H1 (cell line): ENCODE results near the gene CYTIP. TPM values are rescaled to one million over a fixed set of nuclear protein-coding genes. Genes with fewer than 3 reads are reported as not detected.

Experiments
- CTCF ChIA-PET: fragments of 300-600 bp; sonication (Branson Sonifier 250); formaldehyde crosslinking; loops from one replicate; lab custom pipeline; 2021; ENCODE audit not compliant: partially characterized antibody; lab: Charles Lee
- POLR2A ChIA-PET: fragments of 300-600 bp; sonication (Branson Sonifier 250); formaldehyde crosslinking; loops from one replicate; lab custom pipeline; 2021; ENCODE audit warnings: inconsistent platforms; ENCODE audit not compliant: partially characterized antibody; lab: Charles Lee
- DNase-seq, 2 experiments: peaks; one replicate each; pipeline versions ENCODE4 v3.0.0 to v3.0.0-alpha.2; 2010 to 2022; ENCODE audit warnings: low spot score in 2 of 2, low read depth in 1 of 2, mixed read lengths in 1 of 2
- FAIRE-seq: peaks from 2 replicates; lab custom pipeline; 2011; peaks lifted over from hg19 to GRCh38; lab: Jason Lieb, UNC
- H2AFZ ChIP-seq: 2 replicates; pipeline ENCODE4 v1.8.1; 2012; ENCODE audit warnings: low read length, inconsistent platforms
- H2AK5ac ChIP-seq: 2 replicates; pipeline ENCODE4 v1.6.1; 2013; ENCODE audit warnings: low read depth, low read length
- H2BK120ac ChIP-seq: replicated peaks from 2 replicates; pipeline ENCODE3; 2013; ENCODE audit warnings: low read depth, low read length, inconsistent platforms
- H2BK12ac ChIP-seq: 2 replicates; pipeline ENCODE4 v1.6.1; 2013; ENCODE audit warnings: low read depth, low read length
- H2BK15ac ChIP-seq: 2 replicates; pipeline ENCODE4 v1.6.1; 2013; ENCODE audit warnings: low read length
- H2BK20ac ChIP-seq: 2 replicates; pipeline ENCODE4 v1.6.1; 2013; ENCODE audit warnings: low read length
- H2BK5ac ChIP-seq: 2 replicates; pipeline ENCODE4 v1.6.1; 2013; ENCODE audit warnings: low read depth, low read length
- H3K14ac ChIP-seq: 2 replicates; pipeline ENCODE4 v1.6.1; 2013; ENCODE audit warnings: inconsistent platforms; ENCODE audit not compliant: insufficient read length
- H3K18ac ChIP-seq: 2 replicates; pipeline ENCODE4 v1.6.1; 2013; ENCODE audit warnings: low read length; ENCODE audit errors: extremely low read depth
- H3K23ac ChIP-seq: 2 replicates; pipeline ENCODE4 v1.6.1; 2013; ENCODE audit warnings: inconsistent platforms; ENCODE audit not compliant: insufficient read length
- H3K23me2 ChIP-seq: 2 replicates; pipeline ENCODE4 v1.6.1; 2013; ENCODE audit warnings: low read depth, low read length
- H3K27ac ChIP-seq: 2 replicates; pipeline ENCODE4 v1.6.1; 2011; ENCODE audit warnings: low read depth, low read length, inconsistent platforms
- H3K27me3 ChIP-seq, 4 experiments: replicated peaks in 1 of 4; 1 replicate in 1 of 4; 2 replicates in 3 of 4; pipeline versions ENCODE4 v1.6.1 to v1.8.1; 2011 to 2013; ENCODE audit warnings: low read length in 3 of 4, mild to moderate bottlenecking in 3 of 4, inconsistent platforms in 2 of 4, mixed read lengths in 2 of 4, moderate library complexity in 1 of 4; ENCODE audit not compliant: control insufficient read depth in 3 of 4, insufficient read depth in 3 of 4; ENCODE audit errors: extremely low read depth in 1 of 4
- H3K36me3 ChIP-seq, 4 experiments: 2 replicates each; pipeline versions ENCODE4 v1.6.1 to v1.8.1; 2011 to 2013; ENCODE audit warnings: mild to moderate bottlenecking in 4 of 4, low read length in 3 of 4, moderate library complexity in 2 of 4, control low read depth in 1 of 4, inconsistent platforms in 1 of 4; ENCODE audit not compliant: insufficient read depth in 4 of 4, control insufficient read depth in 2 of 4
- H3K4ac ChIP-seq: replicated peaks from 2 replicates; pipeline ENCODE3; 2013; ENCODE audit warnings: low read length, low read depth, mixed read lengths, inconsistent platforms; ENCODE audit not compliant: insufficient read length
- H3K4me1 ChIP-seq, 4 experiments: replicated peaks in 1 of 4; 1 replicate in 1 of 4; 2 replicates in 3 of 4; pipeline versions ENCODE4 v1.6.1 to v1.8.1; 2011 to 2013; ENCODE audit warnings: low read length in 3 of 4, inconsistent platforms in 2 of 4, mixed read lengths in 1 of 4; ENCODE audit not compliant: insufficient read depth in 4 of 4, control insufficient read depth in 3 of 4
- H3K4me2 ChIP-seq, 2 experiments: 2 replicates each; pipeline versions ENCODE4 v1.6.1 to v1.8.1; 2011 to 2013; ENCODE audit warnings: low read depth in 2 of 2, low read length in 2 of 2, control low read depth in 1 of 2, inconsistent platforms in 1 of 2, mild to moderate bottlenecking in 1 of 2; ENCODE audit not compliant: insufficient read depth in 1 of 2
- H3K4me3 ChIP-seq, 4 experiments: fragments of 200-600, 300-600 bp in 1 of 4; sonication (generic), shearing (Covaris generic), sonication (Bioruptor Twin) in 1 of 4; 2 replicates each; pipeline versions ENCODE4 v1.5.1 to v1.8.1; 2011 to 2016; ENCODE audit warnings: low read length in 4 of 4, low read depth in 3 of 4, control low read depth in 2 of 4, inconsistent platforms in 2 of 4, mild to moderate bottlenecking in 2 of 4, mixed read lengths in 1 of 4, moderate library complexity in 1 of 4; ENCODE audit not compliant: insufficient read depth in 2 of 4; ENCODE audit errors: extremely low read depth in 1 of 4
- H3K56ac ChIP-seq: replicated peaks from 2 replicates; pipeline ENCODE3; 2013; ENCODE audit warnings: low read depth, mild to moderate bottlenecking, mixed read lengths, low read length, inconsistent platforms; ENCODE audit not compliant: insufficient read length
- H3K79me1 ChIP-seq: 2 replicates; pipeline ENCODE4 v1.6.1; 2013; ENCODE audit warnings: low read depth, low read length, control low read depth
- H3K79me2 ChIP-seq, 2 experiments: 2 replicates each; pipeline versions ENCODE4 v1.6.1 to v1.8.1; 2012 to 2013; ENCODE audit warnings: low read length in 2 of 2, mild to moderate bottlenecking in 2 of 2, inconsistent platforms in 1 of 2; ENCODE audit not compliant: insufficient read depth in 2 of 2, control insufficient read depth in 1 of 2
- H3K9ac ChIP-seq, 4 experiments: replicated peaks in 1 of 4; 1 replicate in 1 of 4; 2 replicates in 3 of 4; pipeline versions ENCODE4 v1.6.1 to v1.8.1; 2011 to 2013; ENCODE audit warnings: low read depth in 3 of 4, low read length in 3 of 4, control low read depth in 2 of 4, mild to moderate bottlenecking in 2 of 4, moderate library complexity in 2 of 4, inconsistent platforms in 1 of 4; ENCODE audit errors: extremely low read depth in 1 of 4
- H3K9me3 ChIP-seq, 2 experiments: 2 replicates each; pipeline versions ENCODE4 v1.6.1 to v1.8.1; 2012 to 2013; ENCODE audit warnings: mild to moderate bottlenecking in 2 of 2, moderate library complexity in 2 of 2, control low read depth in 1 of 2, inconsistent platforms in 1 of 2, low read depth in 1 of 2, low read length in 1 of 2, mixed read lengths in 1 of 2; ENCODE audit not compliant: insufficient read depth in 2 of 2
- H4K20me1 ChIP-seq, 2 experiments: replicated peaks in 1 of 2; 2 replicates each; pipeline versions ENCODE3 to v1.8.1; 2011 to 2013; ENCODE audit warnings: inconsistent platforms in 2 of 2, low read length in 2 of 2, mild to moderate bottlenecking in 1 of 2; ENCODE audit not compliant: insufficient read depth in 2 of 2, control insufficient read depth in 1 of 2
- H4K5ac ChIP-seq: 2 replicates; pipeline ENCODE4 v1.6.1; 2013; ENCODE audit warnings: low read length, low read depth, mixed read lengths, inconsistent platforms; ENCODE audit not compliant: insufficient read length
- H4K8ac ChIP-seq: 2 replicates; pipeline ENCODE4 v1.8.0; 2013; ENCODE audit warnings: mild to moderate bottlenecking, moderate library complexity, low read length, inconsistent platforms; ENCODE audit not compliant: insufficient read depth; ENCODE audit errors: extremely low read depth
- H4K91ac ChIP-seq: replicated peaks from 2 replicates; pipeline ENCODE3; 2013; ENCODE audit warnings: low read length, mixed read lengths, inconsistent platforms; ENCODE audit not compliant: insufficient read length
- ATF3 ChIP-seq: IDR thresholded peaks from 2 replicates; pipeline ENCODE4 v1.6.1; 2011; ENCODE audit warnings: low read depth, mild to moderate bottlenecking, low read length; ENCODE audit not compliant: insufficient read depth
- BRCA1 ChIP-seq: IDR thresholded peaks from 2 replicates; pipeline ENCODE4 v1.6.1; 2012; ENCODE audit warnings: low read depth, low read length, improper control_type of control experiment
- CBX8 ChIP-seq: fragments of 300-800, 300-1000 bp; sonication (generic); IDR thresholded peaks from 2 replicates; pipeline ENCODE4 v1.7.1; 2016; ENCODE audit warnings: low read depth, low read length, borderline replicate concordance
- EGR1 ChIP-seq: IDR thresholded peaks from 2 replicates; pipeline ENCODE4 v1.6.1; 2011; ENCODE audit warnings: low read depth, low read length, borderline replicate concordance
- POU5F1 ChIP-seq: IDR thresholded peaks from 2 replicates; pipeline ENCODE4 v1.6.1; 2011; ENCODE audit warnings: low read depth, mild to moderate bottlenecking, low read length, moderate library complexity
- SRF ChIP-seq: IDR thresholded peaks from 2 replicates; pipeline ENCODE4 v1.6.1; 2011; ENCODE audit warnings: mild to moderate bottlenecking, low read depth, low read length, moderate library complexity
- YY1 ChIP-seq: IDR thresholded peaks from 2 replicates; pipeline ENCODE4 v1.6.1; 2011; ENCODE audit warnings: low read depth, mild to moderate bottlenecking, low read length
- ZNF274 ChIP-seq: IDR thresholded peaks from 2 replicates; pipeline ENCODE4 v1.7.0; 2012; ENCODE audit warnings: low read length, borderline replicate concordance; ENCODE audit errors: extremely low read depth
- polyA plus RNA-seq, 7 experiments: library from polyadenylated mRNA; depleted of rRNA in 3 of 7; stranded (reverse) in 5 of 7; unstranded in 2 of 7; fragments of >200 nt in 5 of 7; fragments of 200-250 nt in 2 of 7; gene quantifications; 1 replicate in 5 of 7; 2 replicates in 1 of 7; 4 replicates in 1 of 7; pipeline versions ENCODE4 v1.2.1 to v1.2.3, GENCODE V29; 2011 to 2013; ENCODE audit warnings: missing spikeins in 2 of 7, mixed read lengths in 2 of 7
- total RNA-seq: library from RNA; stranded (reverse); fragmentation: NEBNext Ultra II Directional; extraction: Animal tissue kit (Norgen Biotek cat#: 25700); gene quantifications from 2 replicates; pipeline ENCODE4 v1.2.1, GENCODE V29; 2021

The CYTIP gene
- total and polyA plus RNA-seq, 2 of the 8 experiments (the other 6 are each of a cell fraction or from before 2014, with no cell fraction given): 0.12 TPM; not detected in 1

GRCh38 chr2:157443090-157443489 lies 799 bp downstream of the CYTIP start:
- Histone ChIP-seq H2BK15ac (no peak overlapping the region), H2BK5ac (no peak overlapping the region), H3K27me3 (no peaks in the 10 kb centered on the region), H3K4me3 (no peak overlapping the region), H3K4me1 (no peaks in the 10 kb centered on the region), H3K79me2 (no peaks in the 10 kb centered on the region), H3K23ac (no peak overlapping the region), H4K20me1 (no peaks in the 10 kb centered on the region), H2AFZ (no peak overlapping the region), H4K91ac (no peak overlapping the region), H2BK20ac (no peak overlapping the region), H3K79me1 (no peaks in the 10 kb centered on the region), H3K36me3 (no peaks in the 10 kb centered on the region), H3K4me2 (no peak overlapping the region), H2BK120ac (no peak overlapping the region), H2AK5ac (no peak overlapping the region), H3K56ac (no peak overlapping the region), H3K14ac (no peak overlapping the region), H2BK12ac (no peak overlapping the region), H3K9ac (no peak overlapping the region), H3K9me3 (no peaks in the 10 kb centered on the region), H3K23me2 (no peaks in the 10 kb centered on the region; the same call in 1 of the 2 replicates), H3K4ac (no peak overlapping the region), H4K5ac (no peak overlapping the region), H3K18ac (no peak overlapping the region), H3K27ac (no peak overlapping the region), H4K8ac (no peak overlapping the region)
- TF ChIP-seq EGR1 (no peak), POU5F1 (no peak), SRF (no peak), ATF3 (no peak), BRCA1 (no peak), ZNF274 (no peak), YY1 (no peak), CBX8 (no peak)
- DNase-seq: no peak
- ChIA-PET CTCF (interaction anchor here (1.2 to 1.6 kb wide), 3 partner anchors 55 to 115 kb away, joined by 3 to 6 read pairs (median 3); no protein-coding TSS in a partner anchor), POLR2A (no interaction called here)
- no peak for FAIRE-seq
